Middle frontal gyrus (tissue), 1 donor: ENCODE data around the gene LAD1.

Experiments
- DNase-seq: peaks from one replicate; pipeline ENCODE4 v3.0.0-alpha.2; 2015; ENCODE audit warnings: low spot score; ENCODE audit errors: extremely low spot score

The LAD1 gene

GRCh38 chr1:201394591-201394990 is 4.5 kb downstream of the LAD1 start:
- DNase-seq: no peak

GRCh38 chr1:201393076-201393475 is 6.0 kb downstream of the LAD1 start:
- DNase-seq: no peak

GRCh38 chr1:201391651-201392511 is 7.2 kb downstream of the LAD1 start:
- no peak for DNase-seq

- DNase-seq: no peak
These were observed 7.9 kb downstream of the LAD1 start for GRCh38 chr1:201391225-201391624.

DNA sequence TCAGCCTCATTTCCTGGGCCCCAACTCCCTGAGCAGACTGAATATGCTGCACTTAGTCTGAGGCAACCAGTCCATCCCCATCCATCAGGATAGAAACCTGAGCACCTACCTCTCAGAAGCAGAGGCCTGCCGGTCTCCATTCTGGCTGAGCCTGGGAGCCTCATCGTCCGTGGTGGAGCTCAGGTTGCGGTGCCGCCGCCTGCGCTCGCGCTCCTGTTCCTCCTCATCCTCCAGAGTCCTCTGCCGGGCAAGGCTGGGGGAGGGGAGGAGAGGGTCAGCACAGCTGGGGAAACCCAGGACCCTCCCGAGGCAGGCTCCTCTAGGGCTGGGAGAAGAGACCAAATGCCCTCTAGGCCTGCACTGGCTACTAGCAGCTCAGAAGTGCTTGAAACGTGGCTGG is 10.1 kb downstream of the LAD1 start:
- no peak for DNase-seq

GRCh38 chr1:201386208-201386607 is 12.9 kb downstream of the LAD1 start:
- DNase-seq: no peak

DNA sequence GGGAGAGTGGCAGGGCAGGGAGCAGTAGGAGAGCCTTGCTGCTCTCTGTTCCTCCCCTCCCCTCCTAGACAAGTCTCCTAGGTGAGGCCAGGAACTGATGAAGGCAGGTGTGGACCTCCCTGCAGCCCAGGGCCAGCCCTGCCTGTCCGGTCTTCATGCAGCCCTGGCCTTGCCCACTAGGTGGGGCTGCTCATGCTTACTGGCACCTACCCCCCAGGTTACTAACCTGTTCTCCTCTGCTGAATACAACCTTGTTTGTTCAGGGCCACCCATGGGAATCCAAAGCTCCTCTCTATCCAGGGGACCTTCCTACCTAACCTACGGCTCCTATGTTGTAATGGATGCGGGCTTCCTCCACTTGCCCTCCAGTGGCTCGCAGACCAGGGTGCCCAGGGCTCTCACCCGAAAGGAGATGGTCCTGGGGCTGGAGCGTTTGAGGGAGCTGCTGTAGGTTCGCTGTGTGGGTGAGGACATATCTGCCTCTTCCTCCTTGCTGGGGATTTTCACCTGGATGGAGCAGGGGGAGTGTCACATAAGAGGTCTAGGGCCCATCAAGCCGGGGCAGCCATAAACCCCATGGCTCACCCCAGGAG is 13.7 kb downstream of the LAD1 start:
- DNase-seq: no peak

DNA sequence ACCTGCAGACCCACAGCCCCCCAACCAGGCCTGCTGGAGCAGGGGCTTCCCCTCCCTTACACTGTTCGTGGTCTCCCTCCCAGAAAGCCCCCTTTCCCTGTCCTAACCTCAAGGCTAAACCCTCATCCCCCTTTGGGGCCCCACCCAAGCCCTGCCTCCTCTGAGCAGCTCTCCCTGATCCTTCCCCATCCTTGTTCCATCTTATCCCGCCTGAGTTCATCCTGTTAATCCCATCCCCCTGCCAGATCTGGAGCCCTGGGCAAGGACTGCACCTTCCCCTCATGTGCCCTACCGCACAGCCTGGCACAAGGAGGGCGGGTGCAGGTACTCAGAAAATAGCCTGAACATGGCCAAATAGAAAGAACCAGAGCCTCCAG is 14.7 kb downstream of the LAD1 start:
- no peak for DNase-seq

GRCh38 chr1:201383647-201384405 is 15.3 kb downstream of the LAD1 start:
- DNase-seq: no peak

- DNase-seq: no peak
These were observed 18.0 kb downstream of the LAD1 start for GRCh38 chr1:201381130-201381529.

GRCh38 chr1:201379733-201380242 is 19.3 kb downstream of the LAD1 start:
- no peak for DNase-seq

GRCh38 chr1:201378804-201379203 is 20.3 kb downstream of the LAD1 start:
- no peak for DNase-seq

- DNase-seq: no peak
These were observed 21.5 kb downstream of the LAD1 start, which contains the start of gene TNNT2 for GRCh38 chr1:201377611-201378092. Gene TNNT2, minus strand, starts transcription at chr1:201377680. Its CDS starts 4,426 bp downstream, at chr1:201373254.

DNA sequence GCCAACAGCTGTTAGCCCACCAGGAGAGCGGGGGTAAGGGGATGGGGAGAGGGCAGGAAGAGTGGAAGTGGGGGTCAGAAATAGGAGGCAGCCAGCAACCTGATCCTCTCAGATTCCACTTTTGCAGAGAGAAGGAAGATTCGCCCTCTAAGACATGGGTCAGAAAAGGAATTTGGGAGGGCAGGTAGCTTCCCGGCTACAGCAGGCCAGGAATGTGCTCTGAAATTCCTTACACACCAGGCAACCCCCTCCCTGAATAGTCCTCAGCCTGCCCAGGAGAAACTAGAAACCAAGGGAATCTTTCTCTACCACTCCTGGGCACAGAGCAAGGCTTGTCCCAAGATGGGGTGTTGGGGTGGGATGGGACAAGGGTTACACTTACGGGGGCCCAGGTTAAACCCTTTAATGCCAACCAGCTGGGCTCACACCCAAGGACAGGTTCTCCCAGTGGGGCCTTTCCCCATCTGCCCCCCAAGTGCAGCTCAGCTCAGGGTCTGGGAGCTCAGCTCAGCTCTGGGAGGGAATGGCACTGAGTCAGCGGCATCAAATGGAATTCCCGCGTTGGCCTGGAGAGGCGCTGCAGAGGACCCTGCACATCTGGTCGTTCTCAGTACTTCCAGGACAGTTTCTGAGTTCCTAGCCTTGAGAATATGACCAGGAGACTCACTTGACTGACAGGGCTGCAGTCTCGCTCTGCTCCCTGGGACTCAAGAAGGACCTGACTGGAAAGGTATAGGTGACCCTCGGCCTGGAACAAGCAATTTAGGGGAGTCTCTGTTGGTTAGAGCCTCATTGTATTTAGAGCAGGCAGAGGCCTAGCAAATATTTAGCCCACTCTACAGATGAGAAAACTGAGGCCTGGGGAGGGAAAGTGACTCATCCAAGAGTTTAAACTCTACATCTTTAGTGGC is 22.4 kb downstream of the LAD1 start:
- DNase-seq: no peak

- DNase-seq: no peak
These were observed 23.0 kb downstream of the LAD1 start for GRCh38 chr1:201376107-201376463.

DNA sequence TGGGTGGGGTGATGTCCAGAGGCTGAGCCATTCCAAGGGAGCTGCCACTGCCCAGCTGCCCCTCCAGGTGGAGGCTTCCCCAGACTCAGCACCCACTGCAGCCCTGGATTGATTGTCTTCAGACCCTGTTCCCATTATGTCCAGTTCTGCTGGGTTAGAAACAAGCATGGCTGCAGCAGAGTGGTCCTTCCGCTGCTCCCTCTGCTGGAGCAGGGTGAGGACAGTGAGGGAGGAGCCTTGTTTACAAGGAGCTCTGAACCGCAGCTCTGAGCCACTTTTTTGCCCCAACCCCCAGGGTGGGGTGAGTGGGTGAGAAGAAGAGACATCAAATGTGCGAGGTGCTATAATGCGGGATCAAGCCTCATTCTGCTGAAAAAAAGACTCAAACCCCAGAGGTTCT is 24.0 kb downstream of the LAD1 start:
- DNase-seq: no peak

DNA sequence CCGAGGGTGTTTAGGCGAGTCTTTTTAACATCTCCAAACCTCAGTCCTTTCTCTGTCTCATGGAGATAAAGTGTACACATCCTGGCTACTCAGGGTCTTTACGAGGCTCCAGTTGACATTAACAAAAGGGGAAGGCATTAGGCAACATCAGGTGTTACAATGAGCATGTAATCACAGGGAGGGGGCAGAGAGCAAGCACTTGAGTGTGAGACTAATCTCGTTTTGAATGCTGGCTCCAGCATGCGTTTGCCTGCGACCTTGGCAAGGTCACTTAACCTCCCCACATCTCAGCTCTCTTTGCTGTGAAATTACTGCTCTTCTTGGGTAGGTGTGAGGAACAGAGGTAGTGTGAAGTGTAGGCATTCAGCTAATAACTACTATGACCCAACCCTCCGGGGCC is 24.8 kb downstream of the LAD1 start:
- DNase-seq: no peak

GRCh38 chr1:201371792-201372191 is 27.3 kb downstream of the LAD1 start:
- DNase-seq: no peak

- DNase-seq: no peak
These were observed 27.8 kb downstream of the LAD1 start for GRCh38 chr1:201371276-201371675.

- DNase-seq: peak; percentile 32
These were observed 28.6 kb downstream of the LAD1 start for GRCh38 chr1:201370500-201370899.

DNA sequence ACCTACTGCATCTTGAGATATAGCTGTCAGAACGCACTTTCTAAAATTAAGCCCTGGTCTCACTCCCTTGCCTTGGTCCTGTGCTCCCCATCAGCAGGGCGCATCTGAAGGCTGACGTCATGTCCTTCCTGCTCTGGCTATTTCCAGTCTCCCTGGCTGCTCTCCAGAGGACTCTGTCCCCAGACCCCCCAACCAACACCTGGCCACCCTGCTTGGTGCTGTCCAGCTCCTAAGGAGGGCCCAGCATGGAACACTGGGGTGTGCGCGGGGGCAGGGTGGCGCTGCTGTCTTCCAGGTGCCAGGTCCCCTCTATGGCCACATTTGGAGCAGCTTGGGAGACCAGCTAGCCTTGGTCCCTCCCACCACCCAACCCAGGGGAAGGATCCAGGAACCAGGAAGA is 29.9 kb downstream of the LAD1 start:
- DNase-seq: no peak
